Keratinocyte (primary cell): Measurements from ENCODE around the gene SPACA1. TPM values are rescaled to one million over a fixed set of nuclear protein-coding genes. Genes with fewer than 3 reads are reported as not detected.
"Not testable (repeated sequence)": the region's sequence is repeated elsewhere in the genome, so short reads cannot be mapped to it uniquely, and the experiment has no call there.

ENCODE experiments used
- DNase-seq: peaks from one replicate; pipeline ENCODE4 v3.0.0-alpha.2; 2011; ENCODE audit warnings: low read depth, missing footprints, low spot score
- FAIRE-seq: peaks from 2 replicates; lab custom pipeline; 2011; peaks lifted over from hg19 to GRCh38; lab: Jason Lieb, UNC
- H2AFZ ChIP-seq: 2 replicates; pipeline ENCODE4 v1.6.0; 2012; ENCODE audit warnings: low read length, control low read depth, inconsistent platforms; ENCODE audit not compliant: control insufficient read depth
- H3K27ac ChIP-seq: 2 replicates; pipeline ENCODE4 v1.5.1; 2011; ENCODE audit warnings: low read length; ENCODE audit not compliant: control insufficient read depth, insufficient read depth
- H3K27me3 ChIP-seq: 3 replicates; pipeline ENCODE4 v1.6.0; 2011; ENCODE audit warnings: low read length; ENCODE audit not compliant: control insufficient read depth, insufficient read depth; ENCODE audit errors: extremely low read depth
- H3K36me3 ChIP-seq, 2 experiments: 2 replicates in 1 of 2; 3 replicates in 1 of 2; pipeline ENCODE4 v1.5.1; 2011; ENCODE audit warnings: low read length in 2 of 2, mild to moderate bottlenecking in 1 of 2; ENCODE audit not compliant: control insufficient read depth in 2 of 2, insufficient read depth in 2 of 2; ENCODE audit errors: extremely low read depth in 1 of 2
- H3K4me1 ChIP-seq: 3 replicates; pipeline ENCODE4 v1.5.1; 2011; ENCODE audit warnings: low read length; ENCODE audit not compliant: control insufficient read depth, insufficient read depth; ENCODE audit errors: extremely low read depth
- H3K4me2 ChIP-seq: 3 replicates; pipeline ENCODE4 v1.6.0; 2011; ENCODE audit warnings: low read depth, low read length; ENCODE audit not compliant: control insufficient read depth, insufficient read depth; ENCODE audit errors: extremely low read depth
- H3K4me3 ChIP-seq, 3 experiments: fragments of 200-600 bp in 1 of 3; sonication (generic) in 1 of 3; 2 replicates in 2 of 3; 3 replicates in 1 of 3; pipeline ENCODE4 v1.5.1; 2011 to 2016; ENCODE audit warnings: low read length in 3 of 3, mild to moderate bottlenecking in 3 of 3, control low read depth in 2 of 3, inconsistent platforms in 1 of 3, low read depth in 1 of 3, mixed read lengths in 1 of 3, mixed run types in 1 of 3, moderate library complexity in 1 of 3; ENCODE audit not compliant: control insufficient read depth in 2 of 3, insufficient read depth in 2 of 3; ENCODE audit errors: extremely low read depth in 1 of 3
- H3K79me2 ChIP-seq: 2 replicates; pipeline ENCODE4 v1.6.0; 2012; ENCODE audit warnings: low read length; ENCODE audit not compliant: control insufficient read depth, insufficient read depth
- H3K9ac ChIP-seq: 3 replicates; pipeline ENCODE4 v1.6.0; 2011; ENCODE audit warnings: low read length; ENCODE audit not compliant: control insufficient read depth, insufficient read depth; ENCODE audit errors: extremely low read depth
- H3K9me1 ChIP-seq: 3 replicates; pipeline ENCODE4 v1.6.0; 2011; ENCODE audit warnings: low read length; ENCODE audit not compliant: control insufficient read depth, insufficient read depth; ENCODE audit errors: extremely low read depth
- H3K9me3 ChIP-seq: 2 replicates; pipeline ENCODE4 v1.5.1; 2012; ENCODE audit warnings: low read depth, low read length; ENCODE audit not compliant: control insufficient read depth
- H4K20me1 ChIP-seq: 3 replicates; pipeline ENCODE4 v1.6.0; 2011; ENCODE audit warnings: low read length; ENCODE audit not compliant: control insufficient read depth, insufficient read depth; ENCODE audit errors: extremely low read depth
- EZH2 ChIP-seq: IDR thresholded peaks from one replicate; pipeline ENCODE4 v1.6.1; 2012; ENCODE audit warnings: inconsistent platforms, mild to moderate bottlenecking, low read length, moderate library complexity
- dilution Hi-C: fragments of 300-500 bp; cut with MboI; formaldehyde crosslinking; loops from one replicate; pipeline ENCODE4 v1.7.0; 2020; ENCODE audit warnings: low sequenced_read_pairs; ENCODE audit not compliant: extremely low pct_ligation_motif_present
- polyA minus RNA-seq, 3 experiments: library from RNA; depleted of rRNA, polyadenylated mRNA; stranded (reverse); fragments of >200 nt; gene quantifications; 1 replicate in 1 of 3; 2 replicates in 1 of 3; 3 replicates in 1 of 3; pipeline ENCODE4 v1.2.3, GENCODE V29; 2011
- polyA plus RNA-seq, 5 experiments: library from polyadenylated mRNA; depleted of rRNA in 3 of 5; stranded (reverse) in 3 of 5; stranded (forward) in 1 of 5; unstranded in 1 of 5; fragments of >200 nt; gene quantifications; 1 replicate in 1 of 5; 2 replicates in 3 of 5; 3 replicates in 1 of 5; pipeline versions ENCODE4 v1.2.1 to v1.2.3, GENCODE V29; 2011 to 2012; ENCODE audit warnings: missing spikeins in 2 of 5, low read depth in 1 of 5, low replicate concordance in 1 of 5
- TF ChIP-seq, protein P1 (sequence below), 3 experiments: IDR thresholded peaks in 1 of 3; conservative IDR thresholded peaks in 1 of 3; optimal IDR thresholded peaks in 1 of 3; 2 replicates in 2 of 3; 3 replicates in 1 of 3; pipeline versions ENCODE3 to v1.5.1; 2011; ENCODE audit warnings: low read length in 3 of 3, mild to moderate bottlenecking in 3 of 3, moderate library complexity in 2 of 3, control low read depth in 1 of 3, inconsistent platforms in 1 of 3; ENCODE audit not compliant: insufficient read depth in 2 of 3; ENCODE audit errors: extremely low read depth in 1 of 3

Gene SPACA1
- polyA plus RNA-seq (not detected in 3 replicates), polyA minus RNA-seq (not detected in 3 replicates)
- polyA plus RNA-seq (2011; ENCODE audit: low read depth), result not detected
- polyA plus RNA-seq (2011; cell fraction: cytosol; rRNA removed), result not detected in 2 replicates
- not detected in 2 replicates for polyA plus RNA-seq (2011; cell fraction: nucleus; rRNA removed)
- polyA plus RNA-seq (2012; ENCODE audit: low replicate concordance), result not detected in 2 replicates
- not detected for polyA minus RNA-seq (2011; cell fraction: cytosol; rRNA and poly(A)+ RNA removed)
- not detected in 2 replicates for polyA minus RNA-seq (2011; cell fraction: nucleus; rRNA and poly(A)+ RNA removed)

DNA sequence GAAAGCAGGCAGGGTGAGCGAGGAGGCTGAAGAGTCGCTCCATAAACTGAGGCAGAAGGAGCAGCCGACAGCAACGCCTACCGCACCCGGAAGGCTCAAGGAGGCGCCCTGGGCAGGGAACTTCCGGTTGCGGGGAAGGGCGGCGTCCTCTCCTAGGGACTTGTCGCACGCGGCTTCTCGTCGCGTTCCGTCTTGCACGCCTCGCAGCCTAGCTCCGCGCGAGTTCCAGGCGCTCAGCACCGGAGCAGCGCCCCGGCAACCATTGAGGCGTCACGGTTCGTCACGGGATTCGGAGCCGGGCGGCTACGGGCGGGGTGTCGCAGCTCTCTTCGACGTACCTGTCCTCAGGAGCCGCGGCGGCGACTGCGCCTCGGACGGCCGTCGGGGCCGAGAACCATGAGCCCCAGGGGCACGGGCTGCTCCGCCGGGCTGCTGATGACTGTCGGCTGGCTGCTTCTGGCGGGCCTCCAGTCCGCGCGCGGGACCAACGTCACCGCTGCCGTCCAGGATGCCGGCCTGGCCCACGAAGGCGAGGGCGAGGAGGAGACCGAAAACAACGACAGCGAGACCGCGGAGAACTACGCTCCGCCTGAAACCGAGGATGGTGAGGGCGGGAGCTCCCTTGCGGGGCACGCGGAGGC, at the start of gene SPACA1:
Gene SPACA1 (plus strand): TSS at position 332 of the 641 bp plus-strand sequence. CDS start 65 bp downstream, at position 397.
- H3K36me3 ChIP-seq, result no peaks in the 10 kb centered on the region
- no peak within 1 kb of the TSS for H3K27ac ChIP-seq
- H3K9ac ChIP-seq, result no peak within 1 kb of the TSS
- DNase-seq (no peak), FAIRE-seq (no peak)
- no peak within 1 kb of the TSS for H3K4me2 ChIP-seq
- H3K4me1 ChIP-seq, result no peaks in the 10 kb centered on the region
- H2AFZ ChIP-seq, result no peak within 1 kb of the TSS
- H3K9me3 ChIP-seq, result no peaks in the 10 kb centered on the region
- no peaks in the 10 kb centered on the region for H3K79me2 ChIP-seq
- dilution Hi-C loops, result no loop called here
- TF ChIP-seq, protein P1, sequence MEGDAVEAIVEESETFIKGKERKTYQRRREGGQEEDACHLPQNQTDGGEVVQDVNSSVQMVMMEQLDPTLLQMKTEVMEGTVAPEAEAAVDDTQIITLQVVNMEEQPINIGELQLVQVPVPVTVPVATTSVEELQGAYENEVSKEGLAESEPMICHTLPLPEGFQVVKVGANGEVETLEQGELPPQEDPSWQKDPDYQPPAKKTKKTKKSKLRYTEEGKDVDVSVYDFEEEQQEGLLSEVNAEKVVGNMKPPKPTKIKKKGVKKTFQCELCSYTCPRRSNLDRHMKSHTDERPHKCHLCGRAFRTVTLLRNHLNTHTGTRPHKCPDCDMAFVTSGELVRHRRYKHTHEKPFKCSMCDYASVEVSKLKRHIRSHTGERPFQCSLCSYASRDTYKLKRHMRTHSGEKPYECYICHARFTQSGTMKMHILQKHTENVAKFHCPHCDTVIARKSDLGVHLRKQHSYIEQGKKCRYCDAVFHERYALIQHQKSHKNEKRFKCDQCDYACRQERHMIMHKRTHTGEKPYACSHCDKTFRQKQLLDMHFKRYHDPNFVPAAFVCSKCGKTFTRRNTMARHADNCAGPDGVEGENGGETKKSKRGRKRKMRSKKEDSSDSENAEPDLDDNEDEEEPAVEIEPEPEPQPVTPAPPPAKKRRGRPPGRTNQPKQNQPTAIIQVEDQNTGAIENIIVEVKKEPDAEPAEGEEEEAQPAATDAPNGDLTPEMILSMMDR (optimal IDR thresholded peaks at IDR 0.05 in 1 of 3, IDR thresholded peaks at IDR 0.05 in 1 of 3, conservative IDR thresholded peaks at IDR 0.05 in 1 of 3; ENCODE audit: extremely low read depth in 1 of 3, insufficient read depth in 2 of 3, low read length in 3 of 3), result no peak
- no peak for TF ChIP-seq EZH2
- H3K4me3 ChIP-seq, result no peak within 1 kb of the TSS
- H4K20me1 ChIP-seq, result no peaks in the 10 kb centered on the region
- H3K27me3 ChIP-seq, result peaks cover 9% of the 10 kb centered on the region
- no peaks in the 10 kb centered on the region for H3K9me1 ChIP-seq

DNA sequence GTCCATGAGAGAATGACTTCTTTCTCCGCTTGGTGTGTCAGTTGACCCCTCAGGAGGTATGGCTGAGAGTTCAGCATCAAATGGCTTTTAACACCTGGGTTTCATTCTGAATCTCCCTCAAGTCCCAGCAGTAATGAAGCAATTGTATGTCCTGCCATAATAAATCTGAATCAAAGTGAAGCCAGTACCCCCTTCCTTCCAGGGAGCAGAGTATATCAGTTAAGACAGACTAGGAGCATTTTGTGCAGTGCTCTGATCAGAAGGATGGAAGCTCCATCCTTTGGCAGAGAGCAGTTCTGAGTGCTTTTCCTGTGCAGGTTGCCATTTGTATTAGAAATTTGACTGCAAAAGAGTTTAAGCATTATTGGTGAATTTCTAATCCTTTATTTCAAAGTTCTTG, 46.9 kb upstream of the SPACA1 start:
- Histone ChIP-seq H3K79me2 (no peaks in the 10 kb centered on the region), H4K20me1 (no peaks in the 10 kb centered on the region), H3K9me1 (no peaks in the 10 kb centered on the region), H3K4me1 (no peaks in the 10 kb centered on the region), H3K9ac (no peak overlapping the region), H3K9me3 (no peaks in the 10 kb centered on the region), H3K4me2 (no peak overlapping the region), H3K27ac (no peak overlapping the region), H3K36me3 (no peaks in the 10 kb centered on the region), H3K4me3 (no peak overlapping the region), H2AFZ (no peak overlapping the region), H3K27me3 (no peaks in the 10 kb centered on the region)
- no peak for TF ChIP-seq EZH2
- TF ChIP-seq, protein P1 (optimal IDR thresholded peaks at IDR 0.05 in 1 of 3, IDR thresholded peaks at IDR 0.05 in 1 of 3, conservative IDR thresholded peaks at IDR 0.05 in 1 of 3; ENCODE audit: extremely low read depth in 1 of 3, insufficient read depth in 2 of 3, low read length in 3 of 3), result no peak
- DNase-seq, result no peak
- no peak for FAIRE-seq
- dilution Hi-C loops, result no loop called here

DNA sequence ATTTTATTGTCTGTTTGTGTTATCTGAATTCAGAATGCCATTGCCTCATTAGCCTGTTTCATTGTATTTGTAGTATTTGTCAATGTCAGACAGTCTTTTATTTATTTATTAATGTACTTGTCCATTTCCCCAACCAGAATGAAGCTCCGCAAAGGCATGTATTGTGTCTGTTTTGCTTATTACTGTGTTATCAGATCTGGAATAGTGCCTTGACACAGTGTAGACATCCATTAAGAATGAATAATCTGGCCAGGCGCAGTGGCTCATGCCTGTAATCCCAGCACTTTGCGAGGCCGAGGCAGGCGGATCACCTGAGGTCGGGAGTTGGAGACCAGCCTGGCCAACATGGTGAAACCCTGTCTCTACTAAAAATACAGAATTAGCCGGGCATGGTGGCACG, 46.4 kb upstream of the SPACA1 start:
- H3K27ac ChIP-seq, H3K27me3 ChIP-seq, dilution Hi-C loops, H3K9me1 ChIP-seq, H3K4me1 ChIP-seq, H3K9ac ChIP-seq, H3K4me3 ChIP-seq, H3K4me2 ChIP-seq, H3K9me3 ChIP-seq, DNase-seq, H3K79me2 ChIP-seq, FAIRE-seq, H2AFZ ChIP-seq, H3K36me3 ChIP-seq, H4K20me1 ChIP-seq: not testable (repeated sequence)
